Hematopoietic multipotent progenitor cell treated with erythropoietin and hydrocortisone succinate and interleukin-3 and kit ligand, for 17 days (in vitro differentiated cells): Measurements from ENCODE around the gene NKX1-1.
"Not testable (repeated sequence)": the region's sequence is repeated elsewhere in the genome, so short reads cannot be mapped to it uniquely, and the experiment has no call there.

Experiments used
- DNase-seq: peaks from one replicate; pipeline ENCODE4 v3.0.0-alpha.2; 2015; ENCODE audit warnings: low spot score

Gene NKX1-1

DNA sequence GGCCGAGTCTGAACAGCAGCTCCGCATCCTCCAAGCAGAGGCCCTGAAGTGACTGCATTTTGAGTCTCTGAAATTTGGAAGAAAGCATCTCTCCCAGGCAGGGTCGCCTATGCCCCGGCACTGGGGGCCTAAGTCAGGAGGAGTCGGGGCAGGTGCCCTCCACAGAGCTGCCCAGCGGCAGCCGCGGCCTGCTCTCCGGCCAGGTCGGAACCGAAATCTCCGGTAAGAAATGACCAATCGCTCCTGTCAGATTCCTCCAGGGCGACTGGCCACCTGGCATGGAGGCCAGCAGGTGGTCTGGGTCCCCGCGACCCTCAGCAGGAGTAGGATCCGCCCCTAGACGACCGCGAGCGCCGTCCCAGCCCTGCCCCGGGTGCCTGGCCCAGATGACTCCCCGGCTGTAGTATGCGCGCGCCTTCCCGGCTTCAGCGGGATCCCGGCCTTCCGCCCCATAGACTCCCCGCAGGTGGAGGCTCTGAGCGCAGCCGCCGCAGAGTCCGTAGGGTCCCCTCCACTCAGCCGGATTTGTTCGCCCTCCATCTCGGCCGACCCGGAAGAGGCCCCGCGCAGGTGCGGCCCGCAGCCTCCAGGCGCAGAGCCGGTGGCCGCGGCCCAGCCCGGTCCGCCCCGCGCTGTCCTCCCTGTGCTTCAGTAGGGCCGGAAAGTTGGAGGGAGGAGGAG is 1.5 kb downstream of the NKX1-1 start:
- DNase-seq = no peak

DNA sequence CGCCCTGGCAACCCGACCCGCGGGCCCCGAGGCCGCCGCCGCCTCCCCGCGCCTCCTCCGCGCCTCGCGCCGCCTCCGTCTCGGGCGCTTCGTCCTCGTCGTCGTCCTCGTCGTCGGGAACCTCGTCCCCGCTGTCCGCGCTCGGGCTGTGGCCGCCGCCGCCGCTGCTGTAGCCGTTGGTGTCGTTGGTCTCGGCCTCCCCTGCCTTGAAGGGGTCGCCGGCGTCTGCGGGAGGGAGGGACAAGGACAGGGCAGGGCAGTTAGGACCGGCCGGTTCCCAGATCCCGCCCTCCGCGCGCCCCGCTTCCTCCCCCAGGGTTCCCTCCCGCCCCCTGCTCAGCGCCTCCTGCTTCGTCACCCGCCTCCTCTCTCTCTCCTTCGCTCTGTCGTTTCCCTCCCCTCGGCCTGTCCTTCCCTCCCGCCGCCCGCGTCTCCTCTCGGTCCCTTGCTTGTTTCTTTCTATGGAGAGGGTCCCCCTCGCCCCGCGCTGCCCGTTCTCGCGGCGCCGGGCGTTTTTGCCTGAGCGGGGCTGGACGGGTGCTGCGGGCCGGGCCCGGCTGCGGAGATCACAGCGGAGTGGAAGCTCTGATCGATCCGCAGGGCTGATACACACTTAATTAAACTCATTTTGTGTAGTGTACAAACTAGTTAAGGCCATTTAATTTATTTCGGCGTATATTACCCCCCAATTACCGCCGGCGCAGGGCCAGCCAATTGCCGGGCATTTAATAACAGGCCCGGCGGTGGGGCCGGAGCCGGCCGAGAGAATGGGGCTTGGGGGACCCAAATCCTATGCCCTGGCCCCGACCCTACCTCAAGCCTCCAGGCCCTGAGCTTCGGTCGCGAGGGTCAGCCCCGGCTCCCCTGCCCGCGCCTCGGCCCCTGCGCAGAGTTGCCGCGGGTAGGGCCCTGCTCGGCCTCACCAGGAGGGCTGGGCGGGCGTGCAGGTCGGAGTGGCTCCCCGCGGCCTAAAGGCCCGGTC is 2.4 kb downstream of the NKX1-1 start:
- no peak for DNase-seq

DNA sequence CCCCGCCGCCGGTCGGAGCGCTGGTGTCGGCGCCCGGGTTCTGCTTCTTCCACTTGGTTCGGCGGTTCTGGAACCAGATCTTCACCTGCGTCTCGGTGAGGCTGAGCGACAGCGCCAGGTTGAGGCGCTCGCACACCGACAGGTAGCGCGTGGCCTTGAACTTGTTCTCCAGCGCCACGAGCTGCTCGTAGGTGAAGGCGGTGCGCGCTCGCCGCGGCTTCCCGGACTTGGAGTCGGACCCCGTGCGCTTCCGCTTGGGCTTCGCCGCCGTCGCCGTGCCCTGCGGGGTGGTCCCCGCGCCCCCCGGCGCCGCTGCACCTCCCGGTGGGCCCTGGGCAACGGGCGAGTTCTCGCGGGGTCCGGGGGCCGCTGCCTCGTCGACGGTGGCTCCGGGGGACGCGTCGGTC is 3.1 kb downstream of the NKX1-1 start:
- DNase-seq = no peak

GRCh38 chr4:1402516-1403091 is 3.6 kb downstream of the NKX1-1 start:
- no peak for DNase-seq

DNA sequence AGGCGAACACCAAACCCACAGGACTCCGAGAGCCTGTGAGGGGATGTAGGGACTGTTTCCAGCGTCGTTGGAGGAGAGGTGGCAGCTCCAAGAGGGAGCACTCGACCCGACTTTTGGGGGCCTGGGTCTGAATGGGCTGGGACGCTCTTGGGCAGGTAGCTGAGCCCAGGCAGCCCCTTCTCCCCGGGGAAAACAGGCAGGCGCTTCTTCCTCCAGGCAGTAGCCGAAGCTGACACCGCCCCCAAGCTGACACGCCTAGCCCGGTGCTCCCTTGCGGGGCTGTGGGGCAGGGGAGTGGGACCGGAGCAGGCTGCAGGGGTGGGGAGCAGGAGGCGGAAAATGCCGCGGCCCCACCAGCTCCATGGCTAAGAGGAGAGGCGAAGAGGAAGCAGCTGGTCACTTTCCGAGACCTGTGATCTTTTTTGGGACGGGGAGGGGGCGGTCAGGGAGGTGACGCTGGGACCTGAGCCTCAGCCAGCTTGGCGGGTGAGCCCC is 4.2 kb downstream of the NKX1-1 start:
- no peak for DNase-seq

- DNase-seq = no peak
Observed at GRCh38 chr4:1401409-1402020, 4.7 kb downstream of the NKX1-1 start.

GRCh38 chr4:1400831-1401408 is 5.3 kb downstream of the NKX1-1 start:
- no peak for DNase-seq

DNA sequence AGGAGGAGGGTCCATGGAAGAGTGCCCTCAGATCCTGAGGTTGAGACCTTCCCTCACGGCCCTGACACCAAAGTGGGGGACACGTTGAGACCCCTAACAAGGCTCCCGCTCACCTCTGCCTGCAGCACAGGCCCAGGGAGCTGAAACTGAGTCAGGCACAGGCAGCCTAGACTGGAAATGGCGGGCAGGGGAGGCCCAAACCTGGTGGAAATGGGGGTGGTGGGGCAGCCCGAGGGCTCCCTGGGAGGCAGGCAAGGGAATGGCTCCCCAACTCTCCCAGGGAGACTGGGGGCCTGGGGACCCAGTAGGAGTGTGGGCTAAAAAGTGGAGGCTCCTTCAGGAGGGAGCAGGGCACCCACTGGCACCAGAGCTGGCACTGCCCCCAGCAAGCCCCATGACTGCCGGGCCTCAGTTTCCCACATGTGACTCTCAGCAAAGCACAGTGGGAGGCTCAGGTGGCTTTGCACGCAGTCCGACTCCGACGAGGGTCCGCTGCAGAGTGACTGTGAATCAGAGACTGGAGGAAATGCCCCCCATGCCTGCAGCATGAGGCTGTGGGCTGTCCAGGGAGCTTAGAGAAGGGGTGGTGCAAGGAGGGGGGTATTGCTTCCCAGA is 5.9 kb downstream of the NKX1-1 start:
- DNase-seq = no peak

DNA sequence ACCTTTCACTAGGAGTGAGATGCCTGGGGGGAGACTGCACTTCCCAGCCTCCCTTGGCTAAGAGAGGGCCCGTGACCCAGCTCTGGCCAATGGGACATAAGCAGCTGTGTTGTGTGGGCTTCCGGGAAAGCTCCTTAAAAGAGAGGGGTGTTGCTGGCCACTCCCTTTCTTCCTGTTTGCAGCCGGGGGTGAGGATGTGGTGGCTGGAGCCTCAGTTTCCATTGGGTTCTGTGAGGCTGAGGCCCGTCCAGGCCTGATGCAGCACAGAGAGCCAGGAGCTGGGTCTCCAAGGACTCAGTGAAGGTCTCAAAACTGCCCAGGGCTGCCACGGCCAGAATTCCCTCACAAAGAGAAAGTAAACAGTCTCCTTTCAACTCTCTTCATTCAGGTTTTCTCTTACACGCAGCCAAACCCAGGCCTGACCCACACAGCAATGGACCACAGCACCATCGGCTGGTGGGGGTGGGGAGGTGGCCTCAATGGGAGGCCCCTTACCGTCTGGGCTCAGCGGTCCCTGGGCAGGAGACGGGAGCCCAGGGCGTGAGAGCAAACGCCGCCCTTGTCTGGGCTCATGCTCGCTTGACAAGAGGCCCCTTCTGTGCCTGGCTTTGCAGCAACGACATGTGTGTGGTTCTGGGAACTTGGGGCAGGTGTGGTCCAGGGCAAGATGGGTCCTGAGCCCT is 6.6 kb downstream of the NKX1-1 start:
- no peak for DNase-seq

DNA sequence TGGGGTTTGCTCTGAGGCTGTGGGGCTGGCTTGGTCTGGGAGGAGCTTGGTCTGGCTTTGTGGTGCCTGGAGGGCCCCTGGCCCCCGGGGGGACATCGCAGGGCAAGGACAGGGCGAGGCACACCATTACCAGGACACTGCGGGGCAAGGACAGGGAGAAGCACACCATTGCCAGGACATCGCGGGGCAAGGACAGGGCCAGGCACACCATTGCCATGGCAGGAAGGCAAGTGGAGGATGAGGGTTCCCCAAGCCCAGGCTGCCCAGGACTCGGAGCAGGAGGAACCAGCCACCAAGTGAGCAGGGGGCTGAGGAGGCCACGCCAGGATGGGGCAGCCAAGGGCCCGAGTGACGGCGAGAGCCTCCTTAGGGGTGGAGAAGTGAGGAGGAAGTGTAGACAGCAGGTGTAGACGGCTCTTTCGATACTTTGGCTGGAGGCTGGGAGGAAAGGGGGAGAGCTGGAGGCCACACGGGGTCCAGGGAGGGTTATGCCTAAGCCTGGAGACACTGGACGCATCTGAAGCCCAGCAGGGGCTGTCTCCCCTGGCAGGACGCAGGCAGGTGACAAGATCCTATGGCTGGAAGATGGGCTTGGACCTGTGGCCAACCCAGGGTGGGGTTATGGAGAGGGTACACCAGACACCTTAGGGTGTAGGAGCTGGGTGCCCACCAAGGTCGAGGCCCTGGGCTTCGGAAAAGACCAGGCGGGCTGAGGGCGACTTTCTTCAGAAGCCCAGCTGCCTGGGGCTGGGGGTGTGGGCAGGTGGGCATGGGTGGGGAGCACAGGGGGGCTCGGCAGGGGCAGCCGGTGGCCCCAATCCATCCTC is 7.3 kb downstream of the NKX1-1 start:
- no peak for DNase-seq

- DNase-seq = no peak
Observed at GRCh38 chr4:1396806-1397455, 9.3 kb downstream of the NKX1-1 start.

DNA sequence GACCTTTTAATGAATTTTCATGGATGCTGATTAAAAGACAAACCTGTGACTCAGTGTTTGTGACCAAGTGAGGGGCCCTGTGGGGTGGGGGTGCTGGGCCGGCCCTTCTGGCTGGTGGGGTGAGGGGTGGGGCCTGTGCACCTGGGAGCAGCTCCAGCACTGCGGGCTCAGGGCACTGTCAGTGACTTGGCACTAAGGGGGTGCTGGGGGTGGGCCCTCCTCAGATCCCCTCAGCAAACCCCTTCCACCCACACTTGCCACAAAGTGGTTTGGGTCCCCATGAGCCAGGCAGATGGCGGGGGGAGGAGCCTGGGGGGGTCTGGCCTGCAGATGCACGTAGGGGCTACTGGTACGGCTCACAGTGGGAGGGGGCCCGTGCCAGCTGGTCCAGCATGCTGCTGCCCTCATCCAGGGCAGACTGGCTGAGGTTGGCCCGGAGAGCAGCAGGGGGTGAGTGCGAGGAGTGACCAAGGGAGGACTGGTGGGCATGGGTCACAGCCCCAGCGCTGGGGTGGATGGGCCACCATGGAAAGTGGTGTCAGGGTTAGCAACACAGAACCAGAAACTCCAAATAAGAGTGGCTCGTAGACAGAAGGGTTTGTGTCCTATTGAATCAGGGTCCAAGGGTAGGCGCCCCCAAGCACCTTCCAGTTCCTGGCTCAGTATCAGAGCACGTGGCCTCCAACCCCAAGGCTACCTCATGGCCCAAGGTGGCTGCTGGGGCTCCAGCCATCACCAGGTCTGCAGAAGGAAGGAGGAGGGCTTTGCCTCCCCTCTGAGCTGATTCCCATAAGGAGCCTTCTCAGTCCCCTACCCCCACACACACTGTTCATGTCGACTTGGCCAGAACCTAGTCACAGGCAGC is 10.1 kb downstream of the NKX1-1 start:
- no peak for DNase-seq

DNA sequence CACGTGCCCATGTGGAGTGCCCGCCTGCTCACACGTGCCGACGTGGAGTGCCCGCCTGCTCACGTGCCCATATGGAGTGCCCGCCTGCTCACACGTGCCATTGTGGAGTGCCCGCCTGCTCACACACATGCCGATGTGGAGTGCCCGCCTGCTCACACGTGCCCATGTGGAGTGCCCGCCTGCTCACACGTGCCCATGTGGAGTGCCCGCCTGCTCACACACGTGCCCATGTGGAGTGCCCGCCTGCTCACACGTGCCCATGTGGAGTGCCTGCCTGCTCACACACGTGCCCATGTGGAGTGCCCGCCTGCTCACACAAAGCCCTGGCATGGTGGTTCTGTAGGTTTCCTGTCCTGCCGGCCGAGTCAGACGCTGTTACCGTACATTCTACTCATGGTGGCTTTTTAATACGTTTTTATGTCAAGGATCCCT is 10.8 kb downstream of the NKX1-1 start:
- DNase-seq = not testable (repeated sequence)

DNA sequence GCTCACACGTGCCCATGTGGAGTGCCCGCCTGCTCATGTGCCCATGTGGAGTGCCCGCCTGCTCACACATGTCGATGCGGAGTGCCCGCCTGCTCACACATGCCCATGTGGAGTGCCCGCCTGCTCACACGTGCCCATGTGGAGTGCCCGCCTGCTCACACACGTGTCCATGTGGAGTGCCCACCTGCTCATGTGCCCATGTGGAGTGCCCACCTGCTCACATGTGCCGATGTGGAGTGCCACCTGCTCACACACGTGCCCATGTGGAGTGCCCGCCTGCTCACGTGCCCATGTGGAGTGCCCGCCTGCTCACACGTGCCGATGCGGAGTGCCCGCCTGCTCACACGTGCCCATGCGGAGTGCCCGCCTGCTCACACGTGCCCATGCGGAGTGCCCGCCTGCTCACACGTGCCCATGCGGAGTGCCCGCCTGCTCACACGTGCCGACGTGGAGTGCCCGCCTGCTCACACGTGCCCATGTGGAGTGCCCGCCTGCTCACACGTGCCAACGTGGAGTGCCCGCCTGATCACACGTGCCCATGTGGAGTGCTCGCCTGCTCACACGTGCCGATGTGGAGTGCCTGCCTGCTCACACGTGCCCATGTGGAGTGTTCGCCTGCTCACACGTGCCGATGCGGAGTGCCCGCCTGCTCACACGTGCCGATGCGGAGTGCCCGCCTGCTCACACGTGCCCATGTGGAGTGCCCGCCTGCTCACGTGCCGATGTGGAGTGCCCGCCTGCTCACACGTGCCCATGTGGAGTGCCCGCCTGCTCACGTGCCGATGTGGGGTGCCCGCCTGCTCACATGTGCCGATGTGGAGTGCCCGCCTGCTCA is 11.5 kb downstream of the NKX1-1 start:
- DNase-seq = not testable (repeated sequence)

- no peak for DNase-seq
Observed at GRCh38 chr4:1393866-1394265, 12.4 kb downstream of the NKX1-1 start.

DNA sequence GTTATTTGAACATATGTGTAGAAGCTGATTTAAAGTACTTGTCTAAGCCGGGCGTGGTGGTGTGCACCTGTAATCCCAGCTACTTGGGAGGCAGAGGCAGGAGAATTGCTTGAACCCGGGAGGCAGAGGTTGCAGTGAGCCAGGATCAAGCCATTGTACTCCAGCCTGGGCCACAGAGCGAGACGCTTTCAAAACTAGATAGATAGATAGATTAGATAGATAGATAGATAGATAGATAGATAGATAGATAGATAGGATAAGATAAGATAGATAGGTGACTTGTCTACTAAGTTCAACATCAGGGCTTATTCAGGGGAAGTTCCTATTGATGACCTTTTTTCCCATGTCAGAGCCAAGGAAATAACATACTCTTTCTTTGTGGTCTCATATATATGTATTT is 12.9 kb downstream of the NKX1-1 start:
- DNase-seq = not testable (repeated sequence)
